Measurements from ENCODE around the gene SLC39A11. TPM values are rescaled to one million over a fixed set of nuclear protein-coding genes. Genes with fewer than 3 reads are reported as not detected.
"Not testable (repeated sequence)": the region's sequence is repeated elsewhere in the genome, so short reads cannot be mapped to it uniquely, and the experiment has no call there.

The SLC39A11 gene
- total and polyA plus RNA-seq, 5 donors from 2014 or later, result 9.3 to 32.2 (median 11.9) TPM

DNA sequence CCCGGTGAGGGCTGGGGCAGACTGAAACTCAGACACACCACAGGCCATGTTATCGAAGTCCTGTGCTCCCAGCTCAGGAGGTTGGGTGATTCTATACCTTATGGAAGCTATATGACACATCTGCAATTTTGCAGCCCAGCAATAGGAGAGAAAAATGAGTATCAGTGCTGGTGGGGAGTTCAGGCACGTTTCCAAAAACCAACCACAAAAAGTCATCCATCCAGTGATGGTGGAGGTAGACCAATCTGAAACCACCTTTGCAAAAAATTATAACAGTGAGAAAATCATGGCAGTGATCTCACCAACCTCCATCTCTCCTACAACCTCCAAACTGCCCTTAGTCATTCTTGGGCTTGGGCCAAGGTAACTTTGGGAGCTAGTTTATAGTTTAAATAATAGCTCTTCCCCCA is 327.9 kb downstream of the SLC39A11 start:
- H3K9me3 ChIP-seq (ENCODE audit: control insufficient read depth in 2 of 2, low read length in 2 of 2), result no peaks in the 10 kb centered on the region
- peaks cover 3% of the 10 kb centered on the region for H3K36me3 Mint-ChIP-seq
- H3K4me3 ChIP-seq (ENCODE audit: low read depth, low read length), result no peak overlapping the region
- no peak for DNase-seq
- no peak overlapping the region for H3K4me3 Mint-ChIP-seq
- no peaks in the 10 kb centered on the region for H3K27me3 ChIP-seq (ENCODE audit: control insufficient read depth, insufficient read depth, low read length)
- H3K36me3 ChIP-seq (ENCODE audit: control insufficient read depth, insufficient read depth, low read length), result no peaks in the 10 kb centered on the region
- ATAC-seq (ENCODE audit: low read depth in 2 of 2), result no peak
- no peaks in the 10 kb centered on the region for H3K9me3 Mint-ChIP-seq
- H3K27me3 Mint-ChIP-seq, result no peaks in the 10 kb centered on the region
- no peak overlapping the region for H3K27ac Mint-ChIP-seq
- H3K4me1 ChIP-seq (ENCODE audit: control insufficient read depth, insufficient read depth, low read length, poor library complexity, severe bottlenecking), result no peaks in the 10 kb centered on the region
- no peaks in the 10 kb centered on the region for H3K4me1 Mint-ChIP-seq
- no peak overlapping the region for H3K27ac ChIP-seq (ENCODE audit: insufficient read depth, low read length, poor library complexity, severe bottlenecking)

DNA sequence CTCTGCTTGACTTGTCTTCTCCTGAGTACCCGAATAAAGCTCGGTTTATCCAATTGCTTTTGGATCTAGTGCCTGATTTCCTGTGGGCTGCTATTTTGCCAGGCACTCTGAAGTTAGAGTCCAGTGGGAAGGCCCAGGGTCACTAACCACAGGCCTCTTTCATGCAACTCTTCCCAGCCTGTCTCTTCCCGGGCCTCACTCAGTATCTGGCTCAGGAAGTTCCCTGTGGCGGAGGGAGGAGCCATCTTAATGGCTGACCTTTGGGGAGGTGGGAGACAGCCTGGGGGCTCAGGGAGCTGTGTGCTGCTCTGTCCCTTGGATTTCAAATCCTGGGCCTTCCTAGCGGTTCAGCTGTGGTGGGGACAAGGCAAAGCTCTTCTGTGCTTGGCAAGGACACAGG is 328.5 kb downstream of the SLC39A11 start:
- H3K4me1 Mint-ChIP-seq, result no peaks in the 10 kb centered on the region
- no peaks in the 10 kb centered on the region for H3K4me1 ChIP-seq (ENCODE audit: control insufficient read depth, insufficient read depth, low read length, poor library complexity, severe bottlenecking)
- H3K27ac Mint-ChIP-seq, result no peak overlapping the region
- H3K9me3 Mint-ChIP-seq, result no peaks in the 10 kb centered on the region
- ATAC-seq (ENCODE audit: low read depth in 2 of 2) (no peak), DNase-seq (no peak)
- no peaks in the 10 kb centered on the region for H3K9me3 ChIP-seq (ENCODE audit: control insufficient read depth in 2 of 2, low read length in 2 of 2)
- H3K36me3 ChIP-seq (ENCODE audit: control insufficient read depth, insufficient read depth, low read length), result no peaks in the 10 kb centered on the region
- H3K4me3 ChIP-seq (ENCODE audit: low read depth, low read length), result no peak overlapping the region
- no peaks in the 10 kb centered on the region for H3K27me3 ChIP-seq (ENCODE audit: control insufficient read depth, insufficient read depth, low read length)
- H3K27me3 Mint-ChIP-seq, result no peaks in the 10 kb centered on the region
- no peak overlapping the region for H3K4me3 Mint-ChIP-seq
- peaks cover 3% of the 10 kb centered on the region for H3K36me3 Mint-ChIP-seq
- H3K27ac ChIP-seq (ENCODE audit: insufficient read depth, low read length, poor library complexity, severe bottlenecking), result no peak overlapping the region

GRCh38 chr17:72761893-72762575 is 330.5 kb downstream of the SLC39A11 start:
- H3K36me3 Mint-ChIP-seq, result peaks cover 11% of the 10 kb centered on the region
- H3K27me3 Mint-ChIP-seq; H3K4me1 Mint-ChIP-seq; H3K4me3 ChIP-seq (ENCODE audit: low read depth, low read length); ATAC-seq (ENCODE audit: low read depth in 2 of 2); H3K4me1 ChIP-seq (ENCODE audit: control insufficient read depth, insufficient read depth, low read length, poor library complexity, severe bottlenecking); H3K27ac Mint-ChIP-seq; H3K9me3 ChIP-seq (ENCODE audit: control insufficient read depth in 2 of 2, low read length in 2 of 2); DNase-seq; H3K36me3 ChIP-seq (ENCODE audit: control insufficient read depth, insufficient read depth, low read length); H3K27ac ChIP-seq (ENCODE audit: insufficient read depth, low read length, poor library complexity, severe bottlenecking); H3K27me3 ChIP-seq (ENCODE audit: control insufficient read depth, insufficient read depth, low read length); H3K9me3 Mint-ChIP-seq; H3K4me3 Mint-ChIP-seq: not testable (repeated sequence)

DNA sequence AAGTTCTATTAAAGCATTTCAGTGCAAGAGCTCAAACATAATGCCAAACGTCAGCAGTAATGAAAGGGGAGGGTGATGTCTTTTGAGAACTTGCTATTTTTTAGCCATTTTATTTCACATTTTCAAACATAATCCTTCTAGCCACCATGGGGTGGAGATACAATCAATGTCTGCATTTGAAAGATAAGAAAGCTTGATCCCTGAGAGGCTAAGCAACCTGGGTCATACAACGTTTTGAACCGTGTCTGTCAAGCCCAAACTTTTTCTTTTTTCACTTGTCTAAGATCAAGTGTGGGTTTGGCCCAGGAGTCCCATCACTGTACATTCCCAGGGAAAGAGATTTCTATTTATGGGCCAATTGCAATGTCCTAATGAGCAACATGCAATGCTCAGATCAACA is 331.1 kb downstream of the SLC39A11 start:
- H3K4me1 ChIP-seq (ENCODE audit: control insufficient read depth, insufficient read depth, low read length, poor library complexity, severe bottlenecking), result no peaks in the 10 kb centered on the region
- H3K27me3 Mint-ChIP-seq, result no peaks in the 10 kb centered on the region
- H3K36me3 ChIP-seq (ENCODE audit: control insufficient read depth, insufficient read depth, low read length), result no peaks in the 10 kb centered on the region
- H3K27ac Mint-ChIP-seq, result no peak overlapping the region
- no peaks in the 10 kb centered on the region for H3K4me1 Mint-ChIP-seq
- H3K27me3 ChIP-seq (ENCODE audit: control insufficient read depth, insufficient read depth, low read length), result no peaks in the 10 kb centered on the region
- no peak overlapping the region for H3K27ac ChIP-seq (ENCODE audit: insufficient read depth, low read length, poor library complexity, severe bottlenecking)
- no peak overlapping the region for H3K4me3 ChIP-seq (ENCODE audit: low read depth, low read length)
- H3K9me3 ChIP-seq (ENCODE audit: control insufficient read depth in 2 of 2, low read length in 2 of 2), result no peaks in the 10 kb centered on the region
- H3K36me3 Mint-ChIP-seq, result peaks cover 13% of the 10 kb centered on the region
- no peak overlapping the region for H3K4me3 Mint-ChIP-seq
- DNase-seq, result no peak
- peaks cover 0 to 3% (median under 1%) of the 10 kb centered on the region in 7 donors for H3K9me3 Mint-ChIP-seq
- ATAC-seq (ENCODE audit: low read depth in 2 of 2), result no peak

GRCh38 chr17:72760368-72760767 is 332.1 kb downstream of the SLC39A11 start:
- Mint-ChIP-seq H3K4me3 (no peak overlapping the region), H3K27me3 (no peaks in the 10 kb centered on the region), H3K36me3 (peaks cover 15% of the 10 kb centered on the region), H3K4me1 (no peaks in the 10 kb centered on the region), H3K9me3 (peaks cover 0 to 4% (median 2%) of the 10 kb centered on the region in 7 donors), H3K27ac (no peak overlapping the region)
- Histone ChIP-seq H3K36me3 (ENCODE audit: control insufficient read depth, insufficient read depth, low read length) (no peaks in the 10 kb centered on the region), H3K27me3 (ENCODE audit: control insufficient read depth, insufficient read depth, low read length) (no peaks in the 10 kb centered on the region), H3K9me3 (ENCODE audit: control insufficient read depth in 2 of 2, low read length in 2 of 2) (no peaks in the 10 kb centered on the region), H3K4me3 (ENCODE audit: low read depth, low read length) (no peak overlapping the region), H3K4me1 (ENCODE audit: control insufficient read depth, insufficient read depth, low read length, poor library complexity, severe bottlenecking) (no peaks in the 10 kb centered on the region), H3K27ac (ENCODE audit: insufficient read depth, low read length, poor library complexity, severe bottlenecking) (no peak overlapping the region)
- ATAC-seq (ENCODE audit: low read depth in 2 of 2) (no peak), DNase-seq (no peak)

GRCh38 chr17:72759301-72759700 is 333.2 kb downstream of the SLC39A11 start:
- no peak overlapping the region for H3K4me3 Mint-ChIP-seq
- no peaks in the 10 kb centered on the region for H3K4me1 Mint-ChIP-seq
- Histone ChIP-seq H3K27ac (ENCODE audit: insufficient read depth, low read length, poor library complexity, severe bottlenecking) (no peak overlapping the region), H3K4me1 (ENCODE audit: control insufficient read depth, insufficient read depth, low read length, poor library complexity, severe bottlenecking) (no peaks in the 10 kb centered on the region), H3K9me3 (ENCODE audit: control insufficient read depth in 2 of 2, low read length in 2 of 2) (no peaks in the 10 kb centered on the region), H3K27me3 (ENCODE audit: control insufficient read depth, insufficient read depth, low read length) (no peaks in the 10 kb centered on the region), H3K4me3 (ENCODE audit: low read depth, low read length) (no peak overlapping the region), H3K36me3 (ENCODE audit: control insufficient read depth, insufficient read depth, low read length) (no peaks in the 10 kb centered on the region)
- no peaks in the 10 kb centered on the region for H3K27me3 Mint-ChIP-seq
- no peak for DNase-seq
- no peak for ATAC-seq (ENCODE audit: low read depth in 2 of 2)
- H3K27ac Mint-ChIP-seq, result no peak overlapping the region
- H3K36me3 Mint-ChIP-seq, result peaks cover 25% of the 10 kb centered on the region
- H3K9me3 Mint-ChIP-seq, result peaks cover 0 to 6% (median 2%) of the 10 kb centered on the region in 7 donors

DNA sequence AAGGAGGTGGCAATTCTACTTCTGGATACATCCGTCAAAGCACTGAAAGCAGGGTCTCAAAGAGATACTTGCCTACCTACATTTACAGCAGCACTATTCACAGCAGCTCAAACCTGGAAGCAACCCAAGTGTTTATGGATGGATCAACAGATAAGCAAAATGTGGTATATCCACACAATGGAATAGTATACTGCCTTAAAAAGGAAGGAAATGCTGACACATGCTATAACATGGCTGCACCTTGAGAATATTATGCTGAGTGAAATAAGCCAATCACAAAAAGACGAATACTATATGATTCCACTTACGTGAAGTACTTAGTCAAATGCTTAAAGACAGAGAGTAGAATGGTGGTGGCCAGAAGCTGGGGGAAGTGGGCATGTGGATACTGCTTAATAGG is 336.2 kb downstream of the SLC39A11 start:
- Mint-ChIP-seq H3K4me1 (no peaks in the 10 kb centered on the region), H3K4me3 (no peak overlapping the region), H3K27ac (no peak overlapping the region), H3K9me3 (peaks cover 0 to 6% (median 2%) of the 10 kb centered on the region in 7 donors), H3K36me3 (peaks cover 25% of the 10 kb centered on the region), H3K27me3 (no peaks in the 10 kb centered on the region)
- Histone ChIP-seq H3K27me3 (ENCODE audit: control insufficient read depth, insufficient read depth, low read length) (no peaks in the 10 kb centered on the region), H3K27ac (ENCODE audit: insufficient read depth, low read length, poor library complexity, severe bottlenecking) (no peak overlapping the region), H3K36me3 (ENCODE audit: control insufficient read depth, insufficient read depth, low read length) (no peaks in the 10 kb centered on the region), H3K4me1 (ENCODE audit: control insufficient read depth, insufficient read depth, low read length, poor library complexity, severe bottlenecking) (no peaks in the 10 kb centered on the region), H3K9me3 (ENCODE audit: control insufficient read depth in 2 of 2, low read length in 2 of 2) (no peaks in the 10 kb centered on the region), H3K4me3 (ENCODE audit: low read depth, low read length) (no peak overlapping the region)
- ATAC-seq (ENCODE audit: low read depth in 2 of 2) (no peak), DNase-seq (no peak)

- Mint-ChIP-seq H3K9me3 (peaks cover 0 to 6% (median 2%) of the 10 kb centered on the region in 7 donors), H3K27ac (no peak overlapping the region), H3K4me1 (no peaks in the 10 kb centered on the region), H3K27me3 (no peaks in the 10 kb centered on the region), H3K4me3 (no peak overlapping the region), H3K36me3 (peaks cover 28% of the 10 kb centered on the region)
- DNase-seq (no peak), ATAC-seq (ENCODE audit: low read depth in 2 of 2) (no peak)
- Histone ChIP-seq H3K9me3 (ENCODE audit: control insufficient read depth in 2 of 2, low read length in 2 of 2) (no peaks in the 10 kb centered on the region), H3K27ac (ENCODE audit: insufficient read depth, low read length, poor library complexity, severe bottlenecking) (no peak overlapping the region), H3K36me3 (ENCODE audit: control insufficient read depth, insufficient read depth, low read length) (no peaks in the 10 kb centered on the region), H3K4me3 (ENCODE audit: low read depth, low read length) (no peak overlapping the region), H3K27me3 (ENCODE audit: control insufficient read depth, insufficient read depth, low read length) (no peaks in the 10 kb centered on the region), H3K4me1 (ENCODE audit: control insufficient read depth, insufficient read depth, low read length, poor library complexity, severe bottlenecking) (no peaks in the 10 kb centered on the region)
These were observed 338.0 kb downstream of the SLC39A11 start for GRCh38 chr17:72754513-72754912.

Data from CD4-positive, CD25-positive, alpha-beta regulatory T cell (primary cell).